Activated CD8-positive, alpha-beta memory T cell treated with anti-CD3 and anti-CD28 coated beads, Interleukin-2, amount 10 ng/mL, durations not matched to agents 7 days and 5 days (primary cell): ENCODE measurements around the gene ZDHHC11B. TPM values are rescaled to one million over a fixed set of nuclear protein-coding genes. Genes with fewer than 3 reads are reported as not detected.
"Not testable (repeated sequence)": the region's sequence is repeated elsewhere in the genome, so short reads cannot be mapped to it uniquely, and the experiment has no call there.

Experiments used
- ATAC-seq: fragments of 150-1000 bp; cut with Tn5 transposase; one replicate; pipeline ENCODE4 v1.10.0; 2021; ENCODE audit warnings: moderate library complexity
- CTCF ChIA-PET: fragments of 350-600 bp; sonication (Branson Sonifier 250); formaldehyde crosslinking; loops from one replicate; lab custom pipeline; 2021; ENCODE audit warnings: antibody characterized with exemption; lab: Charles Lee
- DNase-seq: peaks from one replicate; pipeline ENCODE4 v3.0.0-alpha.2; 2020
- H3K27ac Mint-ChIP-seq: one replicate; pipeline ENCODE4 v1.8.0; 2021; ENCODE audit warnings: mild to moderate bottlenecking, mixed read lengths
- H3K27me3 Mint-ChIP-seq: one replicate; pipeline ENCODE4 v1.8.0; 2021; ENCODE audit warnings: mixed read lengths
- H3K36me3 Mint-ChIP-seq: one replicate; pipeline ENCODE4 v1.8.0; 2021; ENCODE audit warnings: mild to moderate bottlenecking, mixed read lengths
- H3K4me1 Mint-ChIP-seq: one replicate; pipeline ENCODE4 v1.8.0; 2021; ENCODE audit warnings: mixed read lengths
- H3K4me3 Mint-ChIP-seq: one replicate; pipeline ENCODE4 v1.8.0; 2021; ENCODE audit warnings: mild to moderate bottlenecking, moderate library complexity, mixed read lengths
- H3K9me3 Mint-ChIP-seq: one replicate; pipeline ENCODE4 v1.8.0; 2022; ENCODE audit warnings: low read depth, mixed read lengths
- total RNA-seq, 2 experiments: library from RNA; stranded (reverse); gene quantifications; one replicate each; pipeline ENCODE4 v1.2.3, GENCODE V29; 2021

Gene ZDHHC11B
- total RNA-seq, 2 experiments from 2014 or later = 0.21 TPM; not detected in 1

DNA sequence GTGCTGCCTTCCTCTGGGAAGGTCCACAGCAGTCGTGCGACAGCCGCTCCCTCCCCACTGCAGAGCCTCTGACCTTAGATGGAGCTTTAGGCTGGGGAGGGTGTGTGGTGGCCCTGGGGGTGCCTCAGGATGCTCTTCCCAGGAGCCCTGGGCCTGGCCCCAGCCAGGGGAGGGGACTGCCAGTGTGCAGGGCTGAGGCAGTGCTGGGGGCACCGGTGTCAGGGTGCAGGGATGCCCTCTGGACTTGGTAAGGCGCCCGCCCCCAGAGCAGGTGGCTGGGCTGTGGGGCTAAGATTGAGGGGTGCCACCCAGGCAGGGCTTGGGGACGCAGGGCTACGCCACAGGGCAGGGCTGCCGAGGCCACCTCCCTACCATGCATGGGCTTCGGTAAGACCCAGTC lies 13.9 kb downstream of the ZDHHC11B start:
- H3K27ac Mint-ChIP-seq, H3K4me3 Mint-ChIP-seq, H3K36me3 Mint-ChIP-seq, H3K9me3 Mint-ChIP-seq, DNase-seq, CTCF ChIA-PET, H3K4me1 Mint-ChIP-seq, H3K27me3 Mint-ChIP-seq, ATAC-seq: not testable (repeated sequence)

DNA sequence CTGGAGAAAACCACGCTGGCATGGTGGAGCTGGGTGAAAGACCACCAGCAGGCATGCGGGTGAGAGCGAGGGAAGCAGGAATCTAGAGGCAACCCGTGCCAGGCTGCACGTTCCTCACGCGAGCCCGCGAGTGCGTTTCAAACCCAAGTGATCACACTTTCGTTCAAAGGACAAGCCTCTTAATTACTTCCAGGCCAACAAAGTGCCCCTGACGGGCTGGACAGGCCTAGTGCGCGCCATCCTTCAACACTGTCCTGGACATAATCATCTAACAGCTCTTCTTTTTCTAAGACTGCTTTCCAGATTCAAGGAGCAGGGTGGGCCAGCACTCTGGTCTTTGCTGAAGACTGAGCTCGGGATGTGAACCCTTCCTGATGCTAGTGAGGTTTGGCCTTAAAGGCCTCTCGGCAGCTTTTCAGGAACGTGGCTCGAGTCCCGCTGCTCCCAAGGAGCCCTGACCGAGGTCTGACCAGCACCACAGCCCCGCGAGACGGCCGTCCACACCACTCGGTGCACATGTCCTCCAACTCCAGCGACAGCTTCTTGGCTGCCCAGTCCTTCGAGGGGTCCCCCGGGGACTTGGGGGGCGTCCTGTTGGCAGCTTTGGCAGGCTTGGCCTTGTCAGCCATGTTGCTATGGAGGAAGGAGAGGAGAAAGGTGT lies 14.9 kb downstream of the ZDHHC11B start:
- H3K4me3 Mint-ChIP-seq, H3K27me3 Mint-ChIP-seq, H3K4me1 Mint-ChIP-seq, H3K27ac Mint-ChIP-seq, CTCF ChIA-PET, H3K9me3 Mint-ChIP-seq, ATAC-seq, DNase-seq, H3K36me3 Mint-ChIP-seq: not testable (repeated sequence)

DNA sequence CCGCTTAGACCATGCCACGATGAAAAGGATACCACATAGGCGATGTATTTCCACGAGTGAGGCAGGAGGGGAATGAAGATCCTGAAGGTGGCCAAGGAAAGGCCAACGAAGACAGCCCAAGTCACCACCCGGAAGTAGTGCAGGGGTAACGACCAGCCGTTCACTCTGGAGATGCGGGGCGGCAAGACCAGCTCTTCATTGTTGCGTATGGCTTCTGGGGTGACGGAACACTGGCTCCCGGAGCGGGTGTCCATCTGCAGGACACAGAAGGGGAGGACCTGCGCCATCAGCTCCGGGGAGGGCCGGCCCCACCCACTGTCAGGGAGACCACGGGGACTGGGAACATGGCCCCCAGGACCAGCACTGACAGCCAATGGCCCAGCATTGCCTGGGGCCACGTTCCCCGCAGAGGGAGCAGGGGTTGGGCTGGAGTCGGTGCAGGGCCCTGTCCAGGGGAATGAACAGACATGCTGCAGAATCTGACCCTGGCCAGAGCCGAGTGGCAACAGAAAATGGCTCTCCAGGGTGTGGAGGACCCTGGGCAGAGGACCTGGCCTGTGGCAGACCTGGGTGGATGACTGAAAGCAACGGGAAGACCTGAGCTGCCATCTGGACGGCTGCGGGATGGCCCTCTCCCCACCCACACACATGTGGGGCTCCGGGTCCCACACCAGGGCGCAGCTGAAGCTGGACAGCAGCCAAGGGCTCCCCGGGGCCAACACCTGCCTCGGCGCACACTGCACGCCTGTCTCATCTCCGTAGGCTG lies 17.7 kb downstream of the ZDHHC11B start:
- CTCF ChIA-PET = no interaction called here
- ATAC-seq (no peak), DNase-seq (no peak)
- no peaks in the 10 kb centered on the region for H3K27me3 Mint-ChIP-seq
- no peak overlapping the region for H3K4me3 Mint-ChIP-seq
- H3K36me3 Mint-ChIP-seq = no peaks in the 10 kb centered on the region
- no peaks in the 10 kb centered on the region for H3K9me3 Mint-ChIP-seq
- H3K4me1 Mint-ChIP-seq = no peaks in the 10 kb centered on the region
- H3K27ac Mint-ChIP-seq = no peak overlapping the region

DNA sequence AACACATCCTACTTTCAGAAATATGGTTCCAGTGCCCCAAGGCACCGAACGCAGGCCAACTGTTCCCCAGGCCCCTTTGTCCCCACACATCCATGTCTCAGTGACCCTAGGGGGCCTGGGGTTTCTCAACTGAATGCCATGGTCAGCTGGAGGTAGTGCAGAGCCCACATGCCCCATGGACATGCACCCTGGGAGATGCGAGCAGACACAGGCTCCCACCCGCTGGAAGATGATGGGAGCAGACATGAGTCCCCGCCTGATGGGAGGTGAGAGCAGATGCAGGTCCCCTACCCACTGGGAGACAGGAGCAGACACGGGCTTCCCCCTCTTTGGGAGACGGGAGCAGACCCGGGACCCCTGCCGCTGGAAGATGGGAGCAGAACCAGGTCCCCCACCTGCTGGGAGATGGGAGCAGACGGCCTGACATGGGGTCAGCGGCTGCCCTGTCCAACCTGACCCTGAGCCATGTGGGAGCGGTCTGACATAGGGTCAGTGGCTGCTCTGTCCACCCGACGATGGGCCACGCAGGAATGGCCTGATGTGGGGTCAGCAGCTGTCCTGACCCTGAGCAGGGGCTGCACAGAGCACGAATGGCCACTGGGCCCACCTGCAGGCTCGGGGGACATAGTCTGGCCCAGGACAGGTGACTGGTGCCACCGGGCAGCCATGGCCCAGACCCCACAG lies 18.4 kb downstream of the ZDHHC11B start:
- H3K27ac Mint-ChIP-seq = no peak overlapping the region
- CTCF ChIA-PET = no interaction called here
- ATAC-seq (no peak), DNase-seq (no peak)
- no peak overlapping the region for H3K4me3 Mint-ChIP-seq
- no peaks in the 10 kb centered on the region for H3K36me3 Mint-ChIP-seq
- H3K9me3 Mint-ChIP-seq = no peaks in the 10 kb centered on the region
- H3K27me3 Mint-ChIP-seq = no peaks in the 10 kb centered on the region
- no peaks in the 10 kb centered on the region for H3K4me1 Mint-ChIP-seq

DNA sequence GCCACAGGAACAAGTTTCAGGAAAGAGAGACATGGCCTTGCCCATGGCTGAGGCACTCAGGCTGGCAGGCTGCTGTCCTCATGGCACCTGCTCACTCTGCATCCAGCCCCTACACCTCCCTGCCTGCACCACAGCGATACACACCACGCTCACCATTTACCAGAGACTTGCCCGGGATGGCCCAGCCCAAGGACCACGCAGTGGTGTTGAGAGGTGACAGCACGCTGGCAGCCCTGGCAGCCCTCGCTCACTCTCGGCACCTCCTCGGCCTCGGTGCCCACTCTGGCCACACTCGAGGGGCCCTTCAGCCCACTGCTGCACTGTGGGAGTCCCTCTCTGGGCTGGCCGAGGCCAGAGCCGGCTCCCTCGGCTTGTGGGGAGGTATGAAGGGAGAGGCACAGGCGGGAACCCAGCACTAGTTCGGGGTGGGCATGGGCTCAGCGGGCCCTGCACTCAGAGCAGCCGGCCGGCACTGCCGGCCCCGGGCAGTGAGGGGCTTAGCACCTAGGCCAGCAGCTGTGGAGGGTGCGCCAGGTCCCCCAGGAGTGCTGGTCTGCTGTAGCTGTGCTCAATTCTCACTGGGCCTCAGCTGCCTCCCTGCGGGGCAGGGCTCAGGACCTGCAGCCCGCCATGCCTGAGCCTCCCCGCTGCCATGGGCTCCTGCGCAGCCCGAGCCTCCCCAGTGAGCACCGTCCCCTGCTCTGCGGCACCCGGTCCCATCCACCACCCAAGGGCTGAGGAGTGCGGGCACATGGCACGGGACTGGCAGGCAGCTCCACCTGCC lies 20.3 kb downstream of the ZDHHC11B start:
- no peaks in the 10 kb centered on the region for H3K36me3 Mint-ChIP-seq
- no peaks in the 10 kb centered on the region for H3K9me3 Mint-ChIP-seq
- no peaks in the 10 kb centered on the region for H3K27me3 Mint-ChIP-seq
- DNase-seq (no peak), ATAC-seq (no peak)
- peaks cover 3% of the 10 kb centered on the region for H3K4me1 Mint-ChIP-seq
- H3K4me3 Mint-ChIP-seq = no peak overlapping the region
- CTCF ChIA-PET = no interaction called here
- no peak overlapping the region for H3K27ac Mint-ChIP-seq

DNA sequence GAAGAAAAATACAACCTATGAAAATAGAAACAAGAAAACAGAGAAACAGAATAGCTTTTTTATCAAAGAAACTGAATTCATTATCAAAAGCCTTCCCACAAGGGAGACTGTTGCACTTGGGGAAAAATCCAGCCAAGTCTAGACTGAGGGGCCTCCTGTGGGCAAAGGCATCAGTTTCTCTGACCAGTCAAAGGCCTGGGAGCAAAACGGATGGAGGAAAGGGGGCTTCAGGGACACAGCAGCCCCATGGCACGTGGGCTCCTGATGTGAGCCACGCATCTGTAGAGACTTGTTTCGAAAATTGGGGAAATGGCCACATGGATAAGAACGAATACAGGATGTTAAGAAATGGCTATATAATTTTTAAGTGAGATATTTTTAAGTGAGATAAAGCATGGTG lies 21.1 kb downstream of the ZDHHC11B start:
- CTCF ChIA-PET = no interaction called here
- Mint-ChIP-seq H3K4me3 (no peak overlapping the region), H3K27me3 (peaks cover 3% of the 10 kb centered on the region), H3K4me1 (peaks cover 7% of the 10 kb centered on the region), H3K36me3 (no peaks in the 10 kb centered on the region), H3K9me3 (no peaks in the 10 kb centered on the region), H3K27ac (no peak overlapping the region)
- no peak for DNase-seq
- no peak for ATAC-seq

DNA sequence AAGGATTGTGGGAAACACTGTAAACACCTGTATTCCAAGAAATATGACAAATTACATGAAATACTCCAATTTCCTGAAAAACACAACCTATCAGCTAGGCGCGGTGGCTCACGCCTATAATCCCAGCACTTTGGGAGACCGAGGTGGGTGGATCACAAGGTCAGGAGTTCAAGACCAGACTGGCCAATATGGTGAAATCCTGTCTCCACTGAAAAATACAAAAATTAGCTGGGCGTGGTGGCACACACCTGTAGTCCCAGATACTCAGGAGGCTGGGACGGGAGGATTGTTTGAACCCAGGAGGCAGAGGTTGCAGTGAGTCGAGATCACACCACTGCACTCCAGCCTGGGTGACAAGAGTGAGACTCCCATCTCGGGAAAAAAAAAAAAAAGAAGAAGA lies 21.5 kb downstream of the ZDHHC11B start:
- not testable (repeated sequence) for H3K27ac Mint-ChIP-seq

DNA sequence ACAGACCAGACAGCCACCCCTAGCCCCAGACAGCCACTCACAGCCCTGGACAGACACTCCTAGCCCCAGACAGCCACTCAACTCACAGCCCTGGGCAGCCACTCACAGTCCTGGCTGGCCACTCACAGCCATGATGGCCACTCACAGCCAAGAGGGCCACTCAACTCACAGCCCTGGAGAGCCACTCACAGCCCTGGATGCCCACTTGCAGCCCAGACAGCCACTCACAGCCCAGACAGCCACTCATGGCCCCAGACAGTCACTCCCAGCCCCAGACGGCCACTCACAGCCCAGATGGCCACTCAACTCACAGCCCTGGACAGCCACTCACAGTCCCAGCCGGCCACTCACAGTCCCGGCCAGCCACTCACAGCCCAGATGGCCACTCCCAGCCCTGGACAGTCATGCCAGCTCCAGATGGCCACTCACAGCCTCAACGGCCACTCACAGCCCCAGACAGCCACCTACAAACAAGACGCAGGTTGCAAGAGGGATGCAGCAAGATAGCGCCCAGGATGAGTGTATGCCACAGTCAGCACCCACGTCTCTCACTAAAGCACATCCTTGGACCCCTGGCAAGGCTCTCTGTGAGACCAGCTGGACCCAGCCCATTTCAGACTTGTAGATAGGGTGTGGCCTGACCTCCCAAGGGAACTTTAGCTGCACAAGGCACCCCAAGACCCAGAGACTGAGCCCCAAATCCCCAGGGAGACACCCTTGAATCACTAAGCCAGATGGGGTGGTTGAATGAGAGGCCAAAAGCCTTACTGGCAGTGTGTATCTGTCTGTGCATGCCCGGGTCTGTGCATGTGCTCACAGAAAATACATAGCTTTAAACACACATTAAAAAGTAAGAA lies 22.4 kb downstream of the ZDHHC11B start:
- DNase-seq = no peak

More for the DNA sequence above, 21.5 kb downstream of the ZDHHC11B start:
- H3K27me3 Mint-ChIP-seq, H3K4me1 Mint-ChIP-seq, DNase-seq, H3K36me3 Mint-ChIP-seq, H3K4me3 Mint-ChIP-seq, ATAC-seq, H3K9me3 Mint-ChIP-seq, CTCF ChIA-PET: not testable (repeated sequence)

DNA sequence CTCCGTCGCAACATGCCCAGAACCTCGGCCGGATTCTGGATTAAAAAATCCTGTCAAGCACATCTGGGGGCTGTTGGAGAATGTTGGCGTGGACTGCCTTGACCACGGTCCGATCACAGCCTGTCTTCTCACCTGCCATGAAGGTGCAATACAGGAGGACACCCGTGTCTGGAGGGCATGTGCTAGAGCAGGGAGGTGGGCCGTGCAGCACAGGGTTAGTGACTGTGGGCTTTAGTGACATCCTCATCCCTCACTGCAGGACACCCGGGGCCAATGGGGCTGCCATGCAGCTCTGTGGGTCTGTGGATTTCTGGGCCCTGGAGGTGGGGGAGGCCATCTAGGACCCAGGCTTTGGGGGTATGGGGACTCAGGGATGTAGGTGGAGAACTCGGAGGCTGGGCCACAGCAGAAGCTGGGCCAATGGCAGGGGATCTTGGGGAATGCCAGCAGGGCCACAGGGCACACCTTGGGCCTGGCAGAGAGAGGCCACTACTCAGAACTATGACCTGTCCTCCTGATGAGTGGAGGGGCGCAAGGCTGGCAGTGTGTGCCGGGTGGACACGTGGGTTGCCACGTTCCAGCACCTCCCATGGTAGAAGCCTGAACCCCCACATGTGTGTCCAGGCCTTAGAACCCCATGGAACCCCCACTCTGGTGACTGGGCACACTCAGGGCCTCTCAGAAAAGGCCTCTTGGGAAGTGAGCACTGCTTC lies 23.3 kb downstream of the ZDHHC11B start:
- Mint-ChIP-seq H3K4me3 (no peak overlapping the region), H3K27ac (no peak overlapping the region), H3K4me1 (peaks cover 7% of the 10 kb centered on the region), H3K36me3 (no peaks in the 10 kb centered on the region), H3K27me3 (peaks cover 3% of the 10 kb centered on the region), H3K9me3 (no peaks in the 10 kb centered on the region)
- CTCF ChIA-PET = no interaction called here
- ATAC-seq (no peak), DNase-seq (no peak)

More for the DNA sequence above, 22.4 kb downstream of the ZDHHC11B start:
- no peak overlapping the region for H3K27ac Mint-ChIP-seq
- CTCF ChIA-PET = no interaction called here
- H3K9me3 Mint-ChIP-seq = no peaks in the 10 kb centered on the region
- H3K36me3 Mint-ChIP-seq = no peaks in the 10 kb centered on the region
- ATAC-seq = no peak
- no peak overlapping the region for H3K4me3 Mint-ChIP-seq
- peaks cover 3% of the 10 kb centered on the region for H3K27me3 Mint-ChIP-seq
- H3K4me1 Mint-ChIP-seq = peaks cover 7% of the 10 kb centered on the region

DNA sequence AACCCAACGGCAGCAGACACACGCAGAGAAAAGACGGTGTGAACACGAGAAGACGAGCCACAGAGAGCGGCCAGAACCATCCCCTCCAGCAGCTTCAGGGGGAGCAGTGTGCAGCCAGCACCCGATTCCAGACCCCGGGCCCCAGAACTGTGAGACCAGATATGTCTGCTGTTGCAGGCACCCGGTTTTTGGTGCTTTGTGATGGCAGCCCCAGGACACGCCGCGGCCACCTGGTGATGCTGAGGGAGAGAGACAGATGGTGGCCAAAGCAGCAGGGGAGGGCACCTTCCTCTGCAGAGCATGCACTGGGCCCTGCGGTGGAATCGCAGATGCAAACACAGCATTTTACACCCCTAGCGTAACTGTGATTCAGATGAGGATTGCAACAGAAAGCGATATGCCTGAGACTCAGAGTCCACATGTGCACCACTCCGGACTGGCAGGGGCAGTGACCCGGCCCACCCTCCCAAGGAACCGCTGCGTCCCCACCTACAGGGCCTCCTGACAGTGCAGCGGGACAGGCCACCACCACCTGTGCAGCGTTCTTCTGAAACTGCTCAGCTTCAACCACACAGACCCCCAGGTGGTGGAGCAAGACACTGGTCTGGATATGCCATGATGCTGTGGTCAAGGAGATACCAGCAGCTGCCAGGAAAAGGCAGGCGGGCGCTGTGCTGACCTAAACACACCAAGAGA lies 24.0 kb downstream of the ZDHHC11B start:
- no peak for DNase-seq
- no peak for ATAC-seq
- H3K4me1 Mint-ChIP-seq = peaks cover 7% of the 10 kb centered on the region
- H3K27me3 Mint-ChIP-seq = peaks cover 3% of the 10 kb centered on the region
- H3K4me3 Mint-ChIP-seq = no peak overlapping the region
- CTCF ChIA-PET = no interaction called here
- no peaks in the 10 kb centered on the region for H3K36me3 Mint-ChIP-seq
- H3K9me3 Mint-ChIP-seq = no peaks in the 10 kb centered on the region
- H3K27ac Mint-ChIP-seq = no peak overlapping the region

DNA sequence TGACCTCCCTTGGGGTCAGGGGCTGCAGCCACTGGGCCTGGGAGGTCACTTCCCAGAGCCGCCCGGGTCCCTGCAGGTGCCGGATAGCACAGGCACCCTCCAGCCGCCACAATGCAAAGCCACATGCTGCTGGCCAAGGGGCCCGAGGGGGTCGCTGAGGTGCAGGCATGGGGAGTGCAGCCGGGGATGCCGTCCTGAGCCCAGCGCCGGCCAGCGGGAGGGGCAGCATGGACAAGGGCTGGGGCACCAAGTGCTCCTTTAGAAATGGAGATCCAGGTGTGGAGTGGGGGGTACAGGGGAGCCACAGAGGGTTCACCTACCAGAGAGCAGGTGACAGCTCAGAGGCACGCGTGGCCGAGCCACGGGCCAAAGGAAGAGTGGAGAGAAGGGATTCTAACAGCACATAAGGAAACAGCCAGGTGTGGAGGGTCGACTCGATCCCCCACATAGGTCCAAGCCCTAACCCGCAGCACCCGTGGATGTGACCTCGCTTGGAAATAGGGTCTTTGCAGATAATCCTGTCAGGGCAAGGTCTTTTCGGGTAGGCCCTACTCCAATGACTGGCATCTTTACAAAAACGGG lies 24.7 kb downstream of the ZDHHC11B start:
- no peak overlapping the region for H3K4me3 Mint-ChIP-seq
- H3K9me3 Mint-ChIP-seq = no peaks in the 10 kb centered on the region
- no peak overlapping the region for H3K27ac Mint-ChIP-seq
- H3K4me1 Mint-ChIP-seq = peaks cover 7% of the 10 kb centered on the region
- ATAC-seq = no peak
- H3K27me3 Mint-ChIP-seq = peaks cover 3% of the 10 kb centered on the region
- no peak for DNase-seq
- no peaks in the 10 kb centered on the region for H3K36me3 Mint-ChIP-seq
- CTCF ChIA-PET = no interaction called here
